SK-N-SH treated with all-trans-retinoic acid at 6 μM for 48 hours (cell line): ENCODE results near the gene OSMR.
A peak's percentile ranks its signal among the peaks of the same experiment; 100 is the strongest.

Experiments
- ATAC-seq: fragments of 200-7000 bp; cut with Tn5 transposase; 3 replicates; pipeline ENCODE4 v1.9.1; 2020; ENCODE audit warnings: mild to moderate bottlenecking, moderate library complexity
- ARNTL ChIP-seq: fragments of 450-650 bp; formaldehyde crosslinking; IDR thresholded peaks from 2 replicates; pipeline ENCODE4 v1.5.0; 2020; ENCODE audit warnings: low read depth, mild to moderate bottlenecking, moderate library complexity, borderline replicate concordance
- BACH2 ChIP-seq: fragments of 250-450 bp; sonication (Bioruptor Pico); IDR thresholded peaks from 2 replicates; pipeline ENCODE4 v1.9.0; 2021; ENCODE audit warnings: mild to moderate bottlenecking, borderline replicate concordance
- CSDC2 ChIP-seq: fragments of 250-450 bp; sonication (Bioruptor Pico); IDR thresholded peaks from 2 replicates; pipeline ENCODE4 v1.5.0; 2020; ENCODE audit warnings: mild to moderate bottlenecking, moderate library complexity
- GLIS3 ChIP-seq: fragments of 250-450 bp; sonication (Bioruptor Pico); IDR thresholded peaks from 2 replicates; pipeline ENCODE4 v1.5.0; 2020; ENCODE audit warnings: mild to moderate bottlenecking, moderate library complexity
- ISL1 ChIP-seq: fragments of 250-450 bp; sonication (Bioruptor Pico); IDR thresholded peaks from 2 replicates; pipeline ENCODE4 v2.1.2; 2022; ENCODE audit warnings: mild to moderate bottlenecking, moderate library complexity
- OSR1 ChIP-seq: fragments of 250-450 bp; sonication (Bioruptor Pico); IDR thresholded peaks from 2 replicates; pipeline ENCODE4 v1.8.0; 2022; ENCODE audit warnings: moderate library complexity, mild to moderate bottlenecking, inconsistent platforms
- PATZ1 ChIP-seq: fragments of 250-450 bp; sonication (Bioruptor Pico); IDR thresholded peaks from 2 replicates; pipeline ENCODE4 v1.8.0; 2020; ENCODE audit warnings: mild to moderate bottlenecking, moderate library complexity, borderline replicate concordance
- PPARA ChIP-seq: fragments of 250-450 bp; sonication (Bioruptor Pico); IDR thresholded peaks from 2 replicates; pipeline ENCODE4 v1.5.0; 2020; ENCODE audit warnings: mild to moderate bottlenecking, borderline replicate concordance
- RARB ChIP-seq: fragments of 250-450 bp; sonication (Bioruptor Pico); IDR thresholded peaks from 2 replicates; pipeline ENCODE4 v1.8.0; 2021; ENCODE audit warnings: mild to moderate bottlenecking, moderate library complexity
- SNAI2 ChIP-seq: fragments of 250-450 bp; sonication (Bioruptor Pico); IDR thresholded peaks from 2 replicates; pipeline ENCODE4 v1.5.0; 2020; ENCODE audit warnings: mild to moderate bottlenecking, moderate library complexity
- TOX ChIP-seq: fragments of 250-450 bp; sonication (Bioruptor Pico); IDR thresholded peaks from 2 replicates; pipeline ENCODE4 v1.8.0; 2021; ENCODE audit warnings: mild to moderate bottlenecking, moderate library complexity, borderline replicate concordance
- ZC3H10 ChIP-seq: fragments of 250-450 bp; sonication (Bioruptor Pico); IDR thresholded peaks from 2 replicates; pipeline ENCODE4 v1.5.1; 2021; ENCODE audit warnings: mild to moderate bottlenecking, moderate library complexity
- ZFP3 ChIP-seq: fragments of 250-450 bp; sonication (Bioruptor Pico); IDR thresholded peaks from 2 replicates; pipeline ENCODE4 v1.5.0; 2020; ENCODE audit warnings: mild to moderate bottlenecking, moderate library complexity
- ZFP30 ChIP-seq: fragments of 450-650 bp; formaldehyde crosslinking; IDR thresholded peaks from 2 replicates; pipeline ENCODE4 v1.5.0; 2022; ENCODE audit warnings: mild to moderate bottlenecking, moderate library complexity
- ZNF565 ChIP-seq: fragments of 450-650 bp; formaldehyde crosslinking; conservative IDR thresholded peaks from 2 replicates; pipeline ENCODE4 v1.5.0; 2020; ENCODE audit warnings: low read depth, mild to moderate bottlenecking, moderate library complexity
- ZNF70 ChIP-seq: fragments of 450-650 bp; formaldehyde crosslinking; IDR thresholded peaks from 2 replicates; pipeline ENCODE4 v1.5.0; 2020; ENCODE audit warnings: mild to moderate bottlenecking, moderate library complexity
- ZNF8 ChIP-seq: fragments of 450-650 bp; formaldehyde crosslinking; IDR thresholded peaks from 2 replicates; pipeline ENCODE4 v1.5.0; 2020; ENCODE audit warnings: mild to moderate bottlenecking, moderate library complexity
- TF ChIP-seq, protein P1 (sequence below): fragments of 250-450 bp; sonication (Bioruptor Pico); IDR thresholded peaks from 2 replicates; pipeline ENCODE4 v1.8.0; 2021; ENCODE audit warnings: low read depth, mild to moderate bottlenecking, moderate library complexity, borderline replicate concordance
- TF ChIP-seq, protein P2 (sequence below): fragments of 250-450 bp; sonication (Bioruptor Pico); IDR thresholded peaks from 2 replicates; pipeline ENCODE4 v1.5.1; 2020; ENCODE audit warnings: low read depth, mild to moderate bottlenecking, moderate library complexity
- TF ChIP-seq, protein P3 (sequence below): fragments of 250-450 bp; sonication (Bioruptor Pico); IDR thresholded peaks from 2 replicates; pipeline ENCODE4 v1.5.0; 2020; ENCODE audit warnings: mild to moderate bottlenecking, moderate library complexity

The OSMR gene

GRCh38 chr5:38803246-38803645 lies 42.6 kb upstream of the OSMR start:
- no peak for ATAC-seq
- TF ChIP-seq TOX (CRISPR knock-in tag) (no peak), ARNTL (no peak), ZFP30 (no peak), OSR1 (CRISPR knock-in tag) (no peak), ZC3H10 (CRISPR knock-in tag) (no peak), SNAI2 (CRISPR knock-in tag) (no peak), ZNF70 (CRISPR knock-in tag) (no peak), PATZ1 (CRISPR knock-in tag) (no peak), RARB (no peak), ZNF8 (CRISPR knock-in tag) (no peak), PPARA (no peak), ZFP3 (CRISPR knock-in tag) (no peak)
- TF ChIP-seq, protein P1, sequence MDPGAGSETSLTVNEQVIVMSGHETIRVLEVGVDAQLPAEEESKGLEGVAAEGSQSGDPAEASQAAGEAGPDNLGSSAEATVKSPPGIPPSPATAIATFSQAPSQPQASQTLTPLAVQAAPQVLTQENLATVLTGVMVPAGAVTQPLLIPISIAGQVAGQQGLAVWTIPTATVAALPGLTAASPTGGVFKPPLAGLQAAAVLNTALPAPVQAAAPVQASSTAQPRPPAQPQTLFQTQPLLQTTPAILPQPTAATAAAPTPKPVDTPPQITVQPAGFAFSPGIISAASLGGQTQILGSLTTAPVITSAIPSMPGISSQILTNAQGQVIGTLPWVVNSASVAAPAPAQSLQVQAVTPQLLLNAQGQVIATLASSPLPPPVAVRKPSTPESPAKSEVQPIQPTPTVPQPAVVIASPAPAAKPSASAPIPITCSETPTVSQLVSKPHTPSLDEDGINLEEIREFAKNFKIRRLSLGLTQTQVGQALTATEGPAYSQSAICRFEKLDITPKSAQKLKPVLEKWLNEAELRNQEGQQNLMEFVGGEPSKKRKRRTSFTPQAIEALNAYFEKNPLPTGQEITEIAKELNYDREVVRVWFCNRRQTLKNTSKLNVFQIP (CRISPR knock-in tag): no peak

- no peak for TF ChIP-seq TOX (CRISPR knock-in tag)
- TF ChIP-seq ZFP3 (CRISPR knock-in tag): no peak
- no peak for TF ChIP-seq ISL1 (CRISPR knock-in tag)
- TF ChIP-seq BACH2 (CRISPR knock-in tag): no peak
- TF ChIP-seq, protein P2, sequence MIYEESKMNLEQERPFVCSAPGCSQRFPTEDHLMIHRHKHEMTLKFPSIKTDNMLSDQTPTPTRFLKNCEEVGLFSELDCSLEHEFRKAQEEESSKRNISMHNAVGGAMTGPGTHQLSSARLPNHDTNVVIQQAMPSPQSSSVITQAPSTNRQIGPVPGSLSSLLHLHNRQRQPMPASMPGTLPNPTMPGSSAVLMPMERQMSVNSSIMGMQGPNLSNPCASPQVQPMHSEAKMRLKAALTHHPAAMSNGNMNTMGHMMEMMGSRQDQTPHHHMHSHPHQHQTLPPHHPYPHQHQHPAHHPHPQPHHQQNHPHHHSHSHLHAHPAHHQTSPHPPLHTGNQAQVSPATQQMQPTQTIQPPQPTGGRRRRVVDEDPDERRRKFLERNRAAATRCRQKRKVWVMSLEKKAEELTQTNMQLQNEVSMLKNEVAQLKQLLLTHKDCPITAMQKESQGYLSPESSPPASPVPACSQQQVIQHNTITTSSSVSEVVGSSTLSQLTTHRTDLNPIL (CRISPR knock-in tag): no peak
- no peak for TF ChIP-seq CSDC2 (CRISPR knock-in tag)
- no peak for TF ChIP-seq PATZ1 (CRISPR knock-in tag)
- TF ChIP-seq GLIS3 (CRISPR knock-in tag): no peak
- TF ChIP-seq ZNF565 (CRISPR knock-in tag): no peak
- no peak for TF ChIP-seq ZNF70 (CRISPR knock-in tag)
- TF ChIP-seq ZC3H10 (CRISPR knock-in tag): no peak
- TF ChIP-seq PPARA: no peak
- TF ChIP-seq, protein P3, sequence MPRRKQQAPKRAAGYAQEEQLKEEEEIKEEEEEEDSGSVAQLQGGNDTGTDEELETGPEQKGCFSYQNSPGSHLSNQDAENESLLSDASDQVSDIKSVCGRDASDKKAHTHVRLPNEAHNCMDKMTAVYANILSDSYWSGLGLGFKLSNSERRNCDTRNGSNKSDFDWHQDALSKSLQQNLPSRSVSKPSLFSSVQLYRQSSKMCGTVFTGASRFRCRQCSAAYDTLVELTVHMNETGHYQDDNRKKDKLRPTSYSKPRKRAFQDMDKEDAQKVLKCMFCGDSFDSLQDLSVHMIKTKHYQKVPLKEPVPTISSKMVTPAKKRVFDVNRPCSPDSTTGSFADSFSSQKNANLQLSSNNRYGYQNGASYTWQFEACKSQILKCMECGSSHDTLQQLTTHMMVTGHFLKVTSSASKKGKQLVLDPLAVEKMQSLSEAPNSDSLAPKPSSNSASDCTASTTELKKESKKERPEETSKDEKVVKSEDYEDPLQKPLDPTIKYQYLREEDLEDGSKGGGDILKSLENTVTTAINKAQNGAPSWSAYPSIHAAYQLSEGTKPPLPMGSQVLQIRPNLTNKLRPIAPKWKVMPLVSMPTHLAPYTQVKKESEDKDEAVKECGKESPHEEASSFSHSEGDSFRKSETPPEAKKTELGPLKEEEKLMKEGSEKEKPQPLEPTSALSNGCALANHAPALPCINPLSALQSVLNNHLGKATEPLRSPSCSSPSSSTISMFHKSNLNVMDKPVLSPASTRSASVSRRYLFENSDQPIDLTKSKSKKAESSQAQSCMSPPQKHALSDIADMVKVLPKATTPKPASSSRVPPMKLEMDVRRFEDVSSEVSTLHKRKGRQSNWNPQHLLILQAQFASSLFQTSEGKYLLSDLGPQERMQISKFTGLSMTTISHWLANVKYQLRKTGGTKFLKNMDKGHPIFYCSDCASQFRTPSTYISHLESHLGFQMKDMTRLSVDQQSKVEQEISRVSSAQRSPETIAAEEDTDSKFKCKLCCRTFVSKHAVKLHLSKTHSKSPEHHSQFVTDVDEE (CRISPR knock-in tag): no peak
- no peak for TF ChIP-seq OSR1 (CRISPR knock-in tag)
- ATAC-seq: peak; percentile 43
These were observed 39.0 kb upstream of the OSMR start for GRCh38 chr5:38806775-38807258.
